ENCODE data around the gene SCAMP5. TPM values are rescaled to one million over a fixed set of nuclear protein-coding genes. Genes with fewer than 3 reads are reported as not detected.

Gene SCAMP5
- total and polyA plus RNA-seq, 2 of the 13 experiments (the other 11 are each of a cell fraction or from before 2014, with no cell fraction given), result 34.3 to 49.0 TPM

DNA sequence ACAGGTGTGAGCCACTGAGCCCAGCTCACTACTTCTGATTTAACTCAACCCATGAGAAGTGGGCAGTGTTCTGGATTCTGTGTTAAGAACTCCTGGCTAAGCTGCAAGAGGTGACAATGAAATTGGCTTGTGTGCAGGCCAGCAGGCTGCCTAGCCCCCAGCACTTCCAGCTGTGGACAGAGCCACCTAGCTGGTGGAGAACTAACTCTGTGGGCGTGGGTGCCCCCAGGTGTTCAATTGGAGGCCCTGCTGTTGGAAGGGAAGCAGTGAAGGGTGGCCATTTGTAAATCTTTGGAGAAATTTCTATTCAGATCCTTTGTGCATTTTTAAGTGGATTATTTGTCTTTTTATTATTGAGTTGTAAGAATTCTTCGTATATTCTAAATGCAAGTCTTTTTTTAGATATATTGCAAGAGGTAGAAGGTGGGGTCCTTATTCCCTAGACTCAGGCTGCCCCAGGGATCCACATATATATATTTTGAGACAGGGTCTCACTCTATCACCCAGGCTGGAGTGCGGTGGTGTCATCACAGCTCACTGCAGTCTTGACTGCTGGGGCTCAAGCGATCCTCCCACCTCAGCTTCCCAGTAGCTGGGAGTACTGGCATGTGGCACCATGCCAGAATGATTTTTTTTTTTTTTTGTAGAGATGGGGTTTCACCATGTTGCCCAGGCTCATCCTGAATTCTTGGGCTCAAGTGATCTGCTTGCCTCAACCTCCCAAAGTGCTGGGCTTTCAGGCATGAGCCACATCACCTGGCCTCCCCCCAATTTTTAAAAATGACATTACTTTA is 7.2 kb upstream of the SCAMP5 start (continued):
- peak; percentile 96 for TF ChIP-seq MIER2 (CRISPR knock-in tag; IDR thresholded peaks at IDR 0.05)
- TF ChIP-seq ZNF720 (CRISPR knock-in tag; IDR thresholded peaks at IDR 0.05), result no peak
- TF ChIP-seq, protein P1, sequence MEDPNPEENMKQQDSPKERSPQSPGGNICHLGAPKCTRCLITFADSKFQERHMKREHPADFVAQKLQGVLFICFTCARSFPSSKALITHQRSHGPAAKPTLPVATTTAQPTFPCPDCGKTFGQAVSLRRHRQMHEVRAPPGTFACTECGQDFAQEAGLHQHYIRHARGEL (CRISPR knock-in tag; IDR thresholded peaks at IDR 0.05), result no peak
- TF ChIP-seq YEATS2 (CRISPR knock-in tag; IDR thresholded peaks at IDR 0.05; ENCODE audit: borderline replicate concordance), result peak; percentile 34; the same call in 1 of the 2 replicates
- no peak for TF ChIP-seq CENPX (CRISPR knock-in tag; IDR thresholded peaks at IDR 0.05)
- no peak for TF ChIP-seq CENPT (CRISPR knock-in tag; IDR thresholded peaks at IDR 0.05; ENCODE audit: low read depth)
- TF ChIP-seq, protein P2, sequence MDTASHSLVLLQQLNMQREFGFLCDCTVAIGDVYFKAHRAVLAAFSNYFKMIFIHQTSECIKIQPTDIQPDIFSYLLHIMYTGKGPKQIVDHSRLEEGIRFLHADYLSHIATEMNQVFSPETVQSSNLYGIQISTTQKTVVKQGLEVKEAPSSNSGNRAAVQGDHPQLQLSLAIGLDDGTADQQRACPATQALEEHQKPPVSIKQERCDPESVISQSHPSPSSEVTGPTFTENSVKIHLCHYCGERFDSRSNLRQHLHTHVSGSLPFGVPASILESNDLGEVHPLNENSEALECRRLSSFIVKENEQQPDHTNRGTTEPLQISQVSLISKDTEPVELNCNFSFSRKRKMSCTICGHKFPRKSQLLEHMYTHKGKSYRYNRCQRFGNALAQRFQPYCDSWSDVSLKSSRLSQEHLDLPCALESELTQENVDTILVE (CRISPR knock-in tag; IDR thresholded peaks at IDR 0.05), result no peak
- TF ChIP-seq, protein P3, sequence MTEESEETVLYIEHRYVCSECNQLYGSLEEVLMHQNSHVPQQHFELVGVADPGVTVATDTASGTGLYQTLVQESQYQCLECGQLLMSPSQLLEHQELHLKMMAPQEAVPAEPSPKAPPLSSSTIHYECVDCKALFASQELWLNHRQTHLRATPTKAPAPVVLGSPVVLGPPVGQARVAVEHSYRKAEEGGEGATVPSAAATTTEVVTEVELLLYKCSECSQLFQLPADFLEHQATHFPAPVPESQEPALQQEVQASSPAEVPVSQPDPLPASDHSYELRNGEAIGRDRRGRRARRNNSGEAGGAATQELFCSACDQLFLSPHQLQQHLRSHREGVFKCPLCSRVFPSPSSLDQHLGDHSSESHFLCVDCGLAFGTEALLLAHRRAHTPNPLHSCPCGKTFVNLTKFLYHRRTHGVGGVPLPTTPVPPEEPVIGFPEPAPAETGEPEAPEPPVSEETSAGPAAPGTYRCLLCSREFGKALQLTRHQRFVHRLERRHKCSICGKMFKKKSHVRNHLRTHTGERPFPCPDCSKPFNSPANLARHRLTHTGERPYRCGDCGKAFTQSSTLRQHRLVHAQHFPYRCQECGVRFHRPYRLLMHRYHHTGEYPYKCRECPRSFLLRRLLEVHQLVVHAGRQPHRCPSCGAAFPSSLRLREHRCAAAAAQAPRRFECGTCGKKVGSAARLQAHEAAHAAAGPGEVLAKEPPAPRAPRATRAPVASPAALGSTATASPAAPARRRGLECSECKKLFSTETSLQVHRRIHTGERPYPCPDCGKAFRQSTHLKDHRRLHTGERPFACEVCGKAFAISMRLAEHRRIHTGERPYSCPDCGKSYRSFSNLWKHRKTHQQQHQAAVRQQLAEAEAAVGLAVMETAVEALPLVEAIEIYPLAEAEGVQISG (CRISPR knock-in tag; IDR thresholded peaks at IDR 0.05), result 0 out of 2 replicates have a peak, but pooled peaks have one; percentile 29
- peak; percentile 69 for TF ChIP-seq SALL1 (CRISPR knock-in tag; IDR thresholded peaks at IDR 0.05)
- no peak for TF ChIP-seq MYNN (CRISPR knock-in tag; IDR thresholded peaks at IDR 0.05; ENCODE audit: low read depth)
- TF ChIP-seq NAIF1 (CRISPR knock-in tag; IDR thresholded peaks at IDR 0.05; ENCODE audit: borderline replicate concordance), result no peak
- TF ChIP-seq, protein P4, sequence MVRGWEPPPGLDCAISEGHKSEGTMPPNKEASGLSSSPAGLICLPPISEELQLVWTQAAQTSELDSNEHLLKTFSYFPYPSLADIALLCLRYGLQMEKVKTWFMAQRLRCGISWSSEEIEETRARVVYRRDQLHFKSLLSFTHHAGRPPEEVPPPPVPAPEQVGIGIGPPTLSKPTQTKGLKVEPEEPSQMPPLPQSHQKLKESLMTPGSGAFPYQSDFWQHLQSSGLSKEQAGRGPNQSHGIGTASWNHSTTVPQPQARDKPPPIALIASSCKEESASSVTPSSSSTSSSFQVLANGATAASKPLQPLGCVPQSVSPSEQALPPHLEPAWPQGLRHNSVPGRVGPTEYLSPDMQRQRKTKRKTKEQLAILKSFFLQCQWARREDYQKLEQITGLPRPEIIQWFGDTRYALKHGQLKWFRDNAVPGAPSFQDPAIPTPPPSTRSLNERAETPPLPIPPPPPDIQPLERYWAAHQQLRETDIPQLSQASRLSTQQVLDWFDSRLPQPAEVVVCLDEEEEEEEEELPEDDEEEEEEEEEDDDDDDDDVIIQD (CRISPR knock-in tag; IDR thresholded peaks at IDR 0.05; ENCODE audit: low read depth), result 0 out of 2 replicates have a peak, but pooled peaks have one; percentile 25
- TF ChIP-seq SIX1 (CRISPR knock-in tag; IDR thresholded peaks at IDR 0.05; ENCODE audit: borderline replicate concordance), result no peak
- TF ChIP-seq ATM (IDR thresholded peaks at IDR 0.05; ENCODE audit: borderline replicate concordance), result no peak
- TF ChIP-seq ISX (CRISPR knock-in tag; conservative IDR thresholded peaks at IDR 0.05), result no peak
- no peak for TF ChIP-seq STAT5B (CRISPR knock-in tag; IDR thresholded peaks at IDR 0.05)
- no peak for TF ChIP-seq DPF2 (CRISPR knock-in tag; IDR thresholded peaks at IDR 0.05; ENCODE audit: borderline replicate concordance, low read depth)
- no peak for TF ChIP-seq NFYB (CRISPR knock-in tag; IDR thresholded peaks at IDR 0.05)
- TF ChIP-seq, protein P5, sequence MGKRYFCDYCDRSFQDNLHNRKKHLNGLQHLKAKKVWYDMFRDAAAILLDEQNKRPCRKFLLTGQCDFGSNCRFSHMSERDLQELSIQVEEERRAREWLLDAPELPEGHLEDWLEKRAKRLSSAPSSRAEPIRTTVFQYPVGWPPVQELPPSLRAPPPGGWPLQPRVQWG (CRISPR knock-in tag; IDR thresholded peaks at IDR 0.05; ENCODE audit: borderline replicate concordance, low read depth), result no peak
- no peak for TF ChIP-seq SIX4 (CRISPR knock-in tag; IDR thresholded peaks at IDR 0.05)
- peak; percentile 73; the same call in 1 of the 2 replicates for TF ChIP-seq ZNF7 (CRISPR knock-in tag; IDR thresholded peaks at IDR 0.05)
- 0 out of 2 replicates have a peak, but pooled peaks have one; percentile 21 for TF ChIP-seq ZFX (CRISPR knock-in tag; IDR thresholded peaks at IDR 0.05; ENCODE audit: low read depth)

All from HepG2 (cell line).